GM23338 (cell line): Measurements from ENCODE around the gene GRM6.

Experiments
- CREB1 ChIP-seq: fragments of 250-450 bp; sonication (Bioruptor Pico); IDR thresholded peaks from 2 replicates; pipeline ENCODE4 v1.5.0; 2020; ENCODE audit warnings: low read depth, mild to moderate bottlenecking, moderate library complexity
- CTCF ChIP-seq, 2 experiments: fragments of 200-600 bp in 1 of 2; sonication (generic) in 1 of 2; conservative IDR thresholded peaks; 2 replicates each; pipeline versions ENCODE4 v1.5.1 to v1.6.1; 2016 to 2017; ENCODE audit warnings: antibody characterized with exemption in 2 of 2, low read depth in 2 of 2, mild to moderate bottlenecking in 2 of 2, moderate library complexity in 1 of 2
- ETS1 ChIP-seq: IDR thresholded peaks from 2 replicates; pipeline ENCODE4 v1.6.1; 2016; ENCODE audit warnings: antibody characterized with exemption
- EZH2 ChIP-seq: fragments of 200-600 bp; sonication (generic); IDR thresholded peaks from one replicate; pipeline ENCODE4 v1.8.0; 2017; ENCODE audit warnings: antibody characterized with exemption, mild to moderate bottlenecking, low read depth; ENCODE audit not compliant: unreplicated experiment
- EZH2phosphoT487 ChIP-seq: fragments of 200-600 bp; sonication (generic); IDR thresholded peaks from one replicate; pipeline ENCODE4 v1.8.1; 2018; ENCODE audit warnings: antibody characterized with exemption; ENCODE audit not compliant: unreplicated experiment
- JUNB ChIP-seq: IDR thresholded peaks from one replicate; pipeline ENCODE4 v1.6.1; 2016; ENCODE audit warnings: antibody characterized with exemption; ENCODE audit not compliant: unreplicated experiment
- NANOG ChIP-seq: IDR thresholded peaks from 2 replicates; pipeline ENCODE4 v1.6.1; 2016; ENCODE audit warnings: antibody characterized with exemption, borderline replicate concordance
- POLR2AphosphoS5 ChIP-seq: IDR thresholded peaks from 2 replicates; pipeline ENCODE4 v1.6.1; 2016; ENCODE audit warnings: antibody characterized with exemption, low read depth
- STAT1 ChIP-seq: IDR thresholded peaks from one replicate; pipeline ENCODE4 v1.6.1; 2016; ENCODE audit warnings: antibody characterized with exemption; ENCODE audit not compliant: unreplicated experiment
- ZNF114 ChIP-seq: fragments of 250-450 bp; sonication (Bioruptor Pico); IDR thresholded peaks from 2 replicates; pipeline ENCODE4 v1.5.0; 2020; ENCODE audit warnings: mild to moderate bottlenecking, moderate library complexity
- ZNF462 ChIP-seq: fragments of 250-450 bp; sonication (Bioruptor Pico); IDR thresholded peaks from 2 replicates; pipeline ENCODE4 v1.5.0; 2020; ENCODE audit warnings: mild to moderate bottlenecking, moderate library complexity
- TF ChIP-seq, protein P1 (sequence below): IDR thresholded peaks from one replicate; pipeline ENCODE4 v1.6.1; 2018; ENCODE audit warnings: antibody characterized with exemption; ENCODE audit not compliant: unreplicated experiment

- no peak for TF ChIP-seq CTCF (conservative IDR thresholded peaks at IDR 0.05; ENCODE audit: low read depth in 2 of 2)
- TF ChIP-seq EZH2 = no peak
- TF ChIP-seq ETS1 = no peak
- TF ChIP-seq, protein P1, sequence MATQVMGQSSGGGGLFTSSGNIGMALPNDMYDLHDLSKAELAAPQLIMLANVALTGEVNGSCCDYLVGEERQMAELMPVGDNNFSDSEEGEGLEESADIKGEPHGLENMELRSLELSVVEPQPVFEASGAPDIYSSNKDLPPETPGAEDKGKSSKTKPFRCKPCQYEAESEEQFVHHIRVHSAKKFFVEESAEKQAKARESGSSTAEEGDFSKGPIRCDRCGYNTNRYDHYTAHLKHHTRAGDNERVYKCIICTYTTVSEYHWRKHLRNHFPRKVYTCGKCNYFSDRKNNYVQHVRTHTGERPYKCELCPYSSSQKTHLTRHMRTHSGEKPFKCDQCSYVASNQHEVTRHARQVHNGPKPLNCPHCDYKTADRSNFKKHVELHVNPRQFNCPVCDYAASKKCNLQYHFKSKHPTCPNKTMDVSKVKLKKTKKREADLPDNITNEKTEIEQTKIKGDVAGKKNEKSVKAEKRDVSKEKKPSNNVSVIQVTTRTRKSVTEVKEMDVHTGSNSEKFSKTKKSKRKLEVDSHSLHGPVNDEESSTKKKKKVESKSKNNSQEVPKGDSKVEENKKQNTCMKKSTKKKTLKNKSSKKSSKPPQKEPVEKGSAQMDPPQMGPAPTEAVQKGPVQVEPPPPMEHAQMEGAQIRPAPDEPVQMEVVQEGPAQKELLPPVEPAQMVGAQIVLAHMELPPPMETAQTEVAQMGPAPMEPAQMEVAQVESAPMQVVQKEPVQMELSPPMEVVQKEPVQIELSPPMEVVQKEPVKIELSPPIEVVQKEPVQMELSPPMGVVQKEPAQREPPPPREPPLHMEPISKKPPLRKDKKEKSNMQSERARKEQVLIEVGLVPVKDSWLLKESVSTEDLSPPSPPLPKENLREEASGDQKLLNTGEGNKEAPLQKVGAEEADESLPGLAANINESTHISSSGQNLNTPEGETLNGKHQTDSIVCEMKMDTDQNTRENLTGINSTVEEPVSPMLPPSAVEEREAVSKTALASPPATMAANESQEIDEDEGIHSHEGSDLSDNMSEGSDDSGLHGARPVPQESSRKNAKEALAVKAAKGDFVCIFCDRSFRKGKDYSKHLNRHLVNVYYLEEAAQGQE = no peak
- no peak for TF ChIP-seq EZH2phosphoT487
- no peak for TF ChIP-seq POLR2AphosphoS5
- TF ChIP-seq CREB1 (CRISPR knock-in tag) = no peak
- TF ChIP-seq ZNF114 (CRISPR knock-in tag) = no peak
- no peak for TF ChIP-seq JUNB
- TF ChIP-seq ZNF462 (CRISPR knock-in tag) = no peak
- TF ChIP-seq STAT1 = no peak
- TF ChIP-seq NANOG = no peak
Observed at GRCh38 chr5:178997191-178997590, 2.1 kb upstream of the GRM6 start.
